ENCODE data around the gene MYO9A.

The MYO9A gene

DNA sequence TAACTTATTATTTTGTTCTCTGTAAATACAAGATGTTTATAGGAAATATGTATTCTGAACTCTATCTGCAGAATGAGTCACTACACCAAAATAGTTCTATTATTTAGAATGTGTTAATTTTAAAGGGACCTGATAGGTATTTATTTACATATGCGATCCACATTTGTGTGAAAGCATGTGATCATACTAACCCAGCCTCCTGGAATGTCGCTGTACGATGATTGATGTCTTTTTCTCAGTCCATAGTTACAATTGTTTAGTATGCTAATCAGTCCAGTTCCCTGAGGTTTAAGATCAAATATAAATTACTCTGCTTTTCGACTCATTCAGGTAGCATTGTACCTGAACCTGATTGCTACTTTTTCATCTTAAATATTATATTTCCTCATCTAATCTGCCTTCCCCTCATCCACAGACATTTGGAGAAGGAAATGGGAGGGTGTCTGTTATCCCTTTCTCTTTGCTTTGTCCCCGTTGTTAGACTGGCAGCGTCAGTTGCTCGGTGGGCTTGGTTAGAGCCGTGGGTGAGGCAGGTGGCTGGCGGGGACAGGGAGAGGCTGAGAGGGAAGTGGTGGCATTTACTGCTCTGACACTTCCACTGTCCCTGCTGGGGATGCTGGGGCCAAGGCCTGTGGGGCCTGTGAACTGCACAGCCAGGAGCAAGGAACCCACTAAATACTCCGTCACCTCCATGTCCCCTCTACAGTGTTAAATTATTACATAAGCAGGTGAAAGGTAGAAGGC lies 335.4 kb downstream of the MYO9A start:
- DNase-seq (ENCODE audit: low spot score): no peak

DNA sequence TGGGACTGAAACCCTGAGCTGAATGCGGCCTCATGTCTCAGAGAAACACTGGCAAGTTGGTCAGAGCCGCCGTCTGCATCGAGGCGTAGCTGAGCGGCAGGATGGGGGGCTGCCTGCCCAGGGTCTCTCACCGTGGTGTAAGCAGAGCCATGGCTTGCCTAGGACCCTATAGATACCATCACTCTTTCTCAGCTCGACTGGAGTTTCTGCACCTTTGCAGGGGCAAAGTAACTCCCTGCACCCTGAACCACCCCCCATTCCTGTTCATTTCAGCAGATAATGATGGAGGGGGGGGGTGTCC lies 336.0 kb downstream of the MYO9A start:
- DNase-seq (ENCODE audit: low spot score): no peak

DNA sequence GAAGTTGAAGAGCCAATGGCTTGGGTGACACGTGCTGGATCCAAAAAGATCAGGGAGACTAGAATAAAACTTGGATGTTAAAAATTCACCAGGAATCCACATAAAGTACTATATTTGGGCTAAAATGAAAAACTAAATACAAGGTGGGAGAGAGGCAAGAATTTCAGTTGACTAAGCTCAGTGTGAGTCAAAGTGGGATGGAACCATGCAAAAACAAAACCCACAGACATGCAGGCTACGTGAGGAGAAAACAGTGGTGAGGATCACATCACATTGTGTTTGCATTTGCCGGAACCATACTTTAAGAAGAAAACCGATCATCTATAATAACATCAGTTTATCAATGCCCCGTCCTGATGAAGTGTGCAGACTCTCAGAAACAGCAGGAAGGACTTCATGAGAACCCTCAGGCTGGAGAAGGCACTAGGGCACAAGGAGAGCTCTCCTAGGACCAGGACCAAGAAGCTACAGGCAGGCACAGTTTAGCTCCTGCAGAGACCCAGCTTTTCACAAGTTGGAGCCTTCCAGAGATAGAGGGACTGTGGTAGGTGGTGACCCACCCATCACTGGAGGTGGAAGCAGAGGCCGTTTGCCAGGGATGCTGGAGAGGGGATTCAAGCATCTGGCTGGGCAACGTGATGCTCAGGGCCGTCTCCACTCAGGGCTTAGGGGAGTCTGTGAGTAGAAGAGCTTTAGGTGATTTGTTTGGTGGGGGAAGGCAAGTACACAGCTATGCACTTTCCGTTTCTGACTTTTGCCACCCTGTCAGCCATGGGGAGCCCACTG lies 336.6 kb downstream of the MYO9A start:
- no peak for DNase-seq (ENCODE audit: low spot score)

GRCh38 chr15:71780115-71780976 lies 337.6 kb downstream of the MYO9A start:
- DNase-seq (ENCODE audit: low spot score): peak; percentile 48

DNA sequence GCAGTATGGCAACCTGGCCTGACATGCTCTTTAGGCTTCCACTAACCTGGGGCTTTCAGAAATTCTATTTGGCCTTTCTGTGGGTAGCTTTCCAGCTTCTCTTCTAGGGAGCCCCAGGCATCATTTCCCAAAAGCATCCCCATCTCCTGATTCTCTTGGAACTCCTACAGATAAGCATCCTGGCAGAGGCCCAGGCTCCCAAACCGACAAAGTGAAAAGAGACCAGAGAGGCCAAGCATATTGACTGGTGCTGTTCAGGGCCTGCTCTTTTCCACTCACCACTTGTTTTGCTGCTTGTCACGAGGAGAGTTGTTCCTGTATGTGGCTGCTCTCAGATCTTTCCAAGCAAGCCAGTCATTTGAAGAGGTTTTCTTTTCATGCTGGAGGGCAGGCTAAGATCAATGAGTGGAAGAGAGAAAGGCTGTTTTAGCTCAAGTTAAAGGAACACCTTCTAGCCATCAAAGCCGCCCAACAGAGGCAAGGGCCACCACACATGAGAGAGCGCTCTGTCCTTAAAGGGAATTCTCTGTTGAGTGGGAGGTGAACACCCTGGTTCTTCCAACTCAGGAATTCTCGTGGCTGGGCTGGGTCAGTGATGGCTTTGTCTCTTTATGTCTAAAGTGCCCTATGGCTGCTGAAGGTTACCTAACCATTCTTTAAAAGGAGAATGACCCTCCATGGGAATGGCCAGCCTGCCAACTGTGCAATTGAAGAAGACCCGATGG lies 338.7 kb downstream of the MYO9A start:
- no peak for DNase-seq (ENCODE audit: low spot score)

DNA sequence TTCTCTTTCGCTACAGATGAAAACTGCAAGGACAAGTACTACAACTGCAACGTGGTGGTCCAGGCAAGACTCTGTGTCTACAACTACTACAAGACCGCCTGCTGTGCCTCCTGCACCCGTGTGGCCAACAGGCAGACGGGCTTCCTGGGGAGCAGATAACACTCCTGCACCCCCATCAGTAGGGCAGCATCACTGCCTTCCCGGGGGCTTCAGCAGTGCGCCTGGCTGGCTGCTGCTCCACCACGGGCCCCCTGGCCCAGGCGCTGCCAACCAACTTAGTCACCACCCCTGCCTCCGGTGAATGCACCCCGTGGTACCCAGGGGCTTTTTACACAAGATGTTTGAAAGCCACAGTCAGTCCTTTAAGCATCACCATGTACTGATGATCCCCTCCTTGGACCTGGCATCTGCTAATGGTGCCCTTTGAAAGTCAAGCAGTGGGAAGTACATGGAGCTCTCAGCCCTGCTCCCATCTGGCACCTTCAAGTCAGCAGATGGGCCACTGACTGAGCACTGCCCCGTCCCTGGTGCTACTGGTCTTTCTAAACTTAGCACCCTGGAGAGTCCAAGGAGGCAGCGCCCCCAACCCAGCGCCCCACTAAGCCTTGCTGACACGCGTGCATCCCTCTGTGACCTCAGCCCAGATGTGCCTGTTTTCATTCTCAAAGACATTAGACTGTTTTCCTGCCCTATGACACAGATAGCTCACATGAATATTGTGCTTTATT lies 340.6 kb downstream of the MYO9A start:
- DNase-seq (ENCODE audit: low spot score): no peak

- no peak for DNase-seq (ENCODE audit: low spot score)
Measured at GRCh38 chr15:71776304-71776703, 341.6 kb downstream of the MYO9A start.

DNA sequence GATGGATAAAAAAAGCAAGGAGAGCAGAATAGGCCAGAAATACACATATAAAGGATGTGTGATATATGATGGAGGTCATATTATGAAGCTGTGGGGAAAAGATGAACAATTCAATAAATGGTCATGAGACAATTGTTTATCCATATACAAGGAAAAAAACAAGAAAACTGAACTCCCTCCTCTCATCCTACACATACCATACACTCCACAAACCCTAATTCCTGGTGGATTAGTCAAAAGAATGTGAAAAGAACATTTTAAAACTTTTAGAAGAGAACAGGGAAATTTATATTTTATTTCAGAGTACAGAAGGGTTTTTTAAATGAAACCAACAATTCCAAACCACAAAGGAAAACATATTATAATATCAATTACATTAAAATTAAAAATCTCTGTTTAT lies 342.1 kb downstream of the MYO9A start:
- no peak for DNase-seq (ENCODE audit: low spot score)

- no peak for DNase-seq (ENCODE audit: low spot score)
Measured at GRCh38 chr15:71773206-71773859, 344.6 kb downstream of the MYO9A start.

Small RNA genes lying within 50 kb of the gene (small RNA-seq; reads per million reads assigned to genes)
- gene RNA5SP399 (0.05 to 0.93 reads per million in 2 experiments), gene RNU2-65P (0 reads per million in 2 experiments)

Data from SK-N-DZ (cell line).